GM12878 (cell line): ENCODE measurements around the gene NR2C2AP. TPM values are rescaled to one million over a fixed set of nuclear protein-coding genes. Genes with fewer than 3 reads are reported as not detected.

Source experiments
- FOXM1 ChIP-seq: IDR thresholded peaks from 2 replicates; pipeline ENCODE4 v1.6.1; 2012; ENCODE audit warnings: low read depth, mild to moderate bottlenecking, inconsistent platforms, low read length, moderate library complexity
- RELB ChIP-seq: fragments of 450-650 bp; IDR thresholded peaks from 2 replicates; pipeline ENCODE4 v1.6.1; 2017; ENCODE audit warnings: low read depth, mild to moderate bottlenecking, moderate library complexity
- polyA plus RNA-seq, 11 experiments: library from polyadenylated mRNA; depleted of rRNA in 4 of 11; unstranded in 6 of 11; stranded (reverse) in 5 of 11; fragments of >200 nt; fragmentation: Nextera tagmentation in 4 of 11; fragmentation: Illumina TruSeq in 1 of 11; extraction: Ambion mirVana in 4 of 11; extraction: Trizol in 1 of 11; gene quantifications; 1 replicate in 1 of 11; 2 replicates in 10 of 11; pipeline versions ENCODE4 v1.2.1 to v1.2.3, GENCODE V29; 2011 to 2016; ENCODE audit warnings: inconsistent platforms in 2 of 11, missing spikeins in 2 of 11, low read depth in 1 of 11
- small RNA-seq: library from RNA; depleted of rRNA; stranded (forward); fragments of <200 nt; gene quantifications from one replicate; pipeline ENCODE3, GENCODE V24; 2014
- total RNA-seq, 4 experiments: library from RNA; depleted of rRNA in 3 of 4; stranded (reverse); fragments of >200 nt in 3 of 4; fragmentation: Illumina TruSeq in 1 of 4; extraction: Trizol in 1 of 4; gene quantifications; 2 replicates each; pipeline versions ENCODE4 v1.2.1 to v1.2.3, GENCODE V29; 2013 to 2021
- TF ChIP-seq, protein P1 (sequence below): fragments of 150-350 bp; IDR thresholded peaks from 2 replicates; pipeline ENCODE4 v1.6.1; 2016; ENCODE audit warnings: low read depth, low read length

The NR2C2AP gene
- total and polyA plus RNA-seq, 10 of the 15 experiments (the other 5 are each of a cell fraction or from before 2014, with no cell fraction given), result 21.5 to 44.8 (median 28.1) TPM

GRCh38 chr19:19151418-19151817 lies 51.8 kb downstream of the NR2C2AP start (continued):
- TF ChIP-seq, protein P1, sequence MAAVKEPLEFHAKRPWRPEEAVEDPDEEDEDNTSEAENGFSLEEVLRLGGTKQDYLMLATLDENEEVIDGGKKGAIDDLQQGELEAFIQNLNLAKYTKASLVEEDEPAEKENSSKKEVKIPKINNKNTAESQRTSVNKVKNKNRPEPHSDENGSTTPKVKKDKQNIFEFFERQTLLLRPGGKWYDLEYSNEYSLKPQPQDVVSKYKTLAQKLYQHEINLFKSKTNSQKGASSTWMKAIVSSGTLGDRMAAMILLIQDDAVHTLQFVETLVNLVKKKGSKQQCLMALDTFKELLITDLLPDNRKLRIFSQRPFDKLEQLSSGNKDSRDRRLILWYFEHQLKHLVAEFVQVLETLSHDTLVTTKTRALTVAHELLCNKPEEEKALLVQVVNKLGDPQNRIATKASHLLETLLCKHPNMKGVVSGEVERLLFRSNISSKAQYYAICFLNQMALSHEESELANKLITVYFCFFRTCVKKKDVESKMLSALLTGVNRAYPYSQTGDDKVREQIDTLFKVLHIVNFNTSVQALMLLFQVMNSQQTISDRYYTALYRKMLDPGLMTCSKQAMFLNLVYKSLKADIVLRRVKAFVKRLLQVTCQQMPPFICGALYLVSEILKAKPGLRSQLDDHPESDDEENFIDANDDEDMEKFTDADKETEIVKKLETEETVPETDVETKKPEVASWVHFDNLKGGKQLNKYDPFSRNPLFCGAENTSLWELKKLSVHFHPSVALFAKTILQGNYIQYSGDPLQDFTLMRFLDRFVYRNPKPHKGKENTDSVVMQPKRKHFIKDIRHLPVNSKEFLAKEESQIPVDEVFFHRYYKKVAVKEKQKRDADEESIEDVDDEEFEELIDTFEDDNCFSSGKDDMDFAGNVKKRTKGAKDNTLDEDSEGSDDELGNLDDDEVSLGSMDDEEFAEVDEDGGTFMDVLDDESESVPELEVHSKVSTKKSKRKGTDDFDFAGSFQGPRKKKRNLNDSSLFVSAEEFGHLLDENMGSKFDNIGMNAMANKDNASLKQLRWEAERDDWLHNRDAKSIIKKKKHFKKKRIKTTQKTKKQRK, result no peak
- peak; percentile 42; the same call in 1 of the 2 replicates for TF ChIP-seq RELB
- no peak for TF ChIP-seq FOXM1

Small RNA genes within 50 kb of the gene (small RNA-seq; reads per million reads assigned to genes)
- gene RNU6-1028P, result not detected

Other genes with a start within 250 kb of the NR2C2AP start
Only the 7 nearest of the 12 such genes appear.
- gene TMEM161A, start 64.9 kb downstream of the NR2C2AP start, total RNA-seq (2014; rRNA removed), result 27.6 and 32.1 TPM in 2 replicates
- gene TMEM161A, start 64.9 kb downstream of the NR2C2AP start, total RNA-seq (2014; rRNA removed; fragmentation: Illumina TruSeq; extraction: Trizol), result 8.4 and 9.1 TPM in 2 replicates
- 27.7 and 28.3 TPM in 2 replicates for gene TMEM161A, start 64.9 kb downstream of the NR2C2AP start, total RNA-seq (2021)
- 5.7 and 16.4 TPM in 2 replicates for gene TMEM161A, start 64.9 kb downstream of the NR2C2AP start, polyA plus RNA-seq (2011; rRNA removed)
- gene TMEM161A, start 64.9 kb downstream of the NR2C2AP start, polyA plus RNA-seq (2014; fragmentation: Illumina TruSeq; extraction: Trizol), result 0.79 and 7.3 TPM in 2 replicates
- 1 to 10 TPM; 1.1 to 2.0 TPM for gene TMEM161A, start 64.9 kb downstream of the NR2C2AP start, polyA plus RNA-seq (2014; fragmentation: Nextera tagmentation; extraction: Ambion mirVana)
- gene TMEM161A, start 64.9 kb downstream of the NR2C2AP start, polyA plus RNA-seq (2014; rRNA removed), result 37.1 and 43.9 TPM in 2 replicates
- 10 to 100 TPM; 21.6 to 24.6 TPM for gene TMEM161A, start 64.9 kb downstream of the NR2C2AP start, polyA plus RNA-seq (2016; fragmentation: Nextera tagmentation; extraction: Ambion mirVana)
- 13.6 and 17.9 TPM in 2 replicates for gene MEF2B, start 33.2 kb downstream of the NR2C2AP start, total RNA-seq (2014; rRNA removed)
- 6.4 and 7.6 TPM in 2 replicates for gene MEF2B, start 33.2 kb downstream of the NR2C2AP start, total RNA-seq (2014; rRNA removed; fragmentation: Illumina TruSeq; extraction: Trizol)
- 33.0 and 36.6 TPM in 2 replicates for gene MEF2B, start 33.2 kb downstream of the NR2C2AP start, total RNA-seq (2021)
- 0.69 and 1.8 TPM in 2 replicates for gene MEF2B, start 33.2 kb downstream of the NR2C2AP start, polyA plus RNA-seq (2011; rRNA removed)
- 4.2 and 10.0 TPM in 2 replicates for gene MEF2B, start 33.2 kb downstream of the NR2C2AP start, polyA plus RNA-seq (2014; fragmentation: Illumina TruSeq; extraction: Trizol)
- gene MEF2B, start 33.2 kb downstream of the NR2C2AP start, polyA plus RNA-seq (2014; fragmentation: Nextera tagmentation; extraction: Ambion mirVana), result under 1 TPM; 0.09 to 0.21 TPM
- 22.7 and 33.8 TPM in 2 replicates for gene MEF2B, start 33.2 kb downstream of the NR2C2AP start, polyA plus RNA-seq (2014; rRNA removed)
- gene MEF2B, start 33.2 kb downstream of the NR2C2AP start, polyA plus RNA-seq (2016; fragmentation: Nextera tagmentation; extraction: Ambion mirVana), result 10 to 100 TPM in 1 of 2 experiments, 1 to 10 TPM in 1; 7.8 to 11.3 TPM
- gene BORCS8, start 11.3 kb downstream of the NR2C2AP start, total RNA-seq (2014; rRNA removed), result 31.1 and 33.5 TPM in 2 replicates
- gene BORCS8, start 11.3 kb downstream of the NR2C2AP start, total RNA-seq (2014; rRNA removed; fragmentation: Illumina TruSeq; extraction: Trizol), result 14.9 TPM in 2 replicates
- gene BORCS8, start 11.3 kb downstream of the NR2C2AP start, total RNA-seq (2021), result 25.8 and 27.1 TPM in 2 replicates
- 5.3 and 13.7 TPM in 2 replicates for gene BORCS8, start 11.3 kb downstream of the NR2C2AP start, polyA plus RNA-seq (2011; rRNA removed)
- gene BORCS8, start 11.3 kb downstream of the NR2C2AP start, polyA plus RNA-seq (2014; fragmentation: Illumina TruSeq; extraction: Trizol), result 8.6 and 19.6 TPM in 2 replicates
- 1 to 10 TPM; 3.7 to 6.0 TPM for gene BORCS8, start 11.3 kb downstream of the NR2C2AP start, polyA plus RNA-seq (2014; fragmentation: Nextera tagmentation; extraction: Ambion mirVana)
- 30.8 and 31.5 TPM in 2 replicates for gene BORCS8, start 11.3 kb downstream of the NR2C2AP start, polyA plus RNA-seq (2014; rRNA removed)
- gene BORCS8, start 11.3 kb downstream of the NR2C2AP start, polyA plus RNA-seq (2016; fragmentation: Nextera tagmentation; extraction: Ambion mirVana), result 10 to 100 TPM; 39.0 to 40.3 TPM
- gene RFXANK, start 11.2 kb downstream of the NR2C2AP start, total RNA-seq (2014; rRNA removed), result 98.3 and 125 TPM in 2 replicates
- 81.0 and 88.1 TPM in 2 replicates for gene RFXANK, start 11.2 kb downstream of the NR2C2AP start, total RNA-seq (2014; rRNA removed; fragmentation: Illumina TruSeq; extraction: Trizol)
- gene RFXANK, start 11.2 kb downstream of the NR2C2AP start, total RNA-seq (2021), result 113 and 118 TPM in 2 replicates
- 35.0 and 73.8 TPM in 2 replicates for gene RFXANK, start 11.2 kb downstream of the NR2C2AP start, polyA plus RNA-seq (2011; rRNA removed)
- 40.2 and 89.4 TPM in 2 replicates for gene RFXANK, start 11.2 kb downstream of the NR2C2AP start, polyA plus RNA-seq (2014; fragmentation: Illumina TruSeq; extraction: Trizol)
- 10 to 100 TPM; 70.8 TPM for gene RFXANK, start 11.2 kb downstream of the NR2C2AP start, polyA plus RNA-seq (2014; fragmentation: Nextera tagmentation; extraction: Ambion mirVana)
- gene RFXANK, start 11.2 kb downstream of the NR2C2AP start, polyA plus RNA-seq (2014; rRNA removed), result 102 and 126 TPM in 2 replicates
- 100 to 1,000 TPM; 108 to 119 TPM for gene RFXANK, start 11.2 kb downstream of the NR2C2AP start, polyA plus RNA-seq (2016; fragmentation: Nextera tagmentation; extraction: Ambion mirVana)
- gene NCAN, start 8.5 kb upstream of the NR2C2AP start, total RNA-seq (2014; rRNA removed), result 0.11 and 0.34 TPM in 2 replicates
- 0.09 and 0.14 TPM in 2 replicates for gene NCAN, start 8.5 kb upstream of the NR2C2AP start, total RNA-seq (2014; rRNA removed; fragmentation: Illumina TruSeq; extraction: Trizol)
- 0.10 and 0.16 TPM in 2 replicates for gene NCAN, start 8.5 kb upstream of the NR2C2AP start, total RNA-seq (2021)
- gene NCAN, start 8.5 kb upstream of the NR2C2AP start, polyA plus RNA-seq (2011; rRNA removed), result 0.12 and 0.13 TPM in 2 replicates
- 0.26 TPM in 1 of 2 replicates, not detected in the other for gene NCAN, start 8.5 kb upstream of the NR2C2AP start, polyA plus RNA-seq (2014; fragmentation: Illumina TruSeq; extraction: Trizol)
- under 1 TPM in 1 of 2 experiments, not detected in 1; 0.02 TPM for gene NCAN, start 8.5 kb upstream of the NR2C2AP start, polyA plus RNA-seq (2014; fragmentation: Nextera tagmentation; extraction: Ambion mirVana)
- gene NCAN, start 8.5 kb upstream of the NR2C2AP start, polyA plus RNA-seq (2014; rRNA removed), result 0.19 and 0.51 TPM in 2 replicates
- under 1 TPM; 0.12 to 0.20 TPM for gene NCAN, start 8.5 kb upstream of the NR2C2AP start, polyA plus RNA-seq (2016; fragmentation: Nextera tagmentation; extraction: Ambion mirVana)
- 0.34 TPM in 1 of 2 replicates, not detected in the other for gene TM6SF2, start 69.9 kb upstream of the NR2C2AP start, total RNA-seq (2014; rRNA removed)
- gene TM6SF2, start 69.9 kb upstream of the NR2C2AP start, total RNA-seq (2014; rRNA removed; fragmentation: Illumina TruSeq; extraction: Trizol), result not detected in 2 replicates
- gene TM6SF2, start 69.9 kb upstream of the NR2C2AP start, total RNA-seq (2021), result not detected in 2 replicates
- not detected in 2 replicates for gene TM6SF2, start 69.9 kb upstream of the NR2C2AP start, polyA plus RNA-seq (2011; rRNA removed)
- not detected in 2 replicates for gene TM6SF2, start 69.9 kb upstream of the NR2C2AP start, polyA plus RNA-seq (2014; fragmentation: Illumina TruSeq; extraction: Trizol)
- gene TM6SF2, start 69.9 kb upstream of the NR2C2AP start, polyA plus RNA-seq (2014; fragmentation: Nextera tagmentation; extraction: Ambion mirVana), result not detected
- gene TM6SF2, start 69.9 kb upstream of the NR2C2AP start, polyA plus RNA-seq (2014; rRNA removed), result not detected in 2 replicates
- not detected for gene TM6SF2, start 69.9 kb upstream of the NR2C2AP start, polyA plus RNA-seq (2016; fragmentation: Nextera tagmentation; extraction: Ambion mirVana)
- gene SUGP1, start 117.1 kb upstream of the NR2C2AP start, total RNA-seq (2014; rRNA removed), result 28.5 and 38.4 TPM in 2 replicates
- gene SUGP1, start 117.1 kb upstream of the NR2C2AP start, total RNA-seq (2014; rRNA removed; fragmentation: Illumina TruSeq; extraction: Trizol), result 27.9 and 28.8 TPM in 2 replicates
- 53.9 and 62.4 TPM in 2 replicates for gene SUGP1, start 117.1 kb upstream of the NR2C2AP start, total RNA-seq (2021)
- 28.4 and 38.4 TPM in 2 replicates for gene SUGP1, start 117.1 kb upstream of the NR2C2AP start, polyA plus RNA-seq (2011; rRNA removed)
- gene SUGP1, start 117.1 kb upstream of the NR2C2AP start, polyA plus RNA-seq (2014; fragmentation: Illumina TruSeq; extraction: Trizol), result 19.8 and 37.7 TPM in 2 replicates
- 1 to 10 TPM; 1.6 to 3.6 TPM for gene SUGP1, start 117.1 kb upstream of the NR2C2AP start, polyA plus RNA-seq (2014; fragmentation: Nextera tagmentation; extraction: Ambion mirVana)
- gene SUGP1, start 117.1 kb upstream of the NR2C2AP start, polyA plus RNA-seq (2014; rRNA removed), result 51.4 and 55.6 TPM in 2 replicates
- gene SUGP1, start 117.1 kb upstream of the NR2C2AP start, polyA plus RNA-seq (2016; fragmentation: Nextera tagmentation; extraction: Ambion mirVana), result 10 to 100 TPM; 64.8 to 70.2 TPM